DOHH2 (cell line): ENCODE measurements around the gene HPS3.

Source experiments
- H3F3A ChIP-seq: fragments of 200-600 bp; sonication (generic), shearing (Covaris generic); 2 replicates; pipeline ENCODE4 v1.6.0; 2016; ENCODE audit warnings: antibody characterized with exemption, mild to moderate bottlenecking; ENCODE audit not compliant: control insufficient read depth, insufficient read depth
- H3K27ac ChIP-seq: fragments of 200-600 bp; sonication (generic); 2 replicates; pipeline ENCODE4 v1.5.1; 2014; ENCODE audit warnings: low read depth, mild to moderate bottlenecking, low read length, moderate library complexity
- H3K27me3 ChIP-seq: fragments of 200-600 bp; sonication (generic); 2 replicates; pipeline ENCODE4 v1.6.1; 2014; ENCODE audit warnings: mild to moderate bottlenecking, low read length, mixed read lengths; ENCODE audit not compliant: control insufficient read depth
- H3K36me3 ChIP-seq: fragments of 200-600 bp; sonication (generic); 2 replicates; pipeline ENCODE4 v1.6.1; 2014; ENCODE audit warnings: mild to moderate bottlenecking, low read length, moderate library complexity, mixed read lengths; ENCODE audit not compliant: control insufficient read depth
- H3K4me1 ChIP-seq: fragments of 200-600 bp; sonication (generic); 2 replicates; pipeline ENCODE4 v1.6.1; 2014; ENCODE audit warnings: mild to moderate bottlenecking, low read length, mixed read lengths; ENCODE audit not compliant: control insufficient read depth
- H3K4me2 ChIP-seq: fragments of 200-600 bp; sonication (generic); 2 replicates; pipeline ENCODE4 v1.6.0; 2014; ENCODE audit warnings: mild to moderate bottlenecking, low read length, moderate library complexity
- H3K4me3 ChIP-seq: fragments of 200-600 bp; sonication (generic); 2 replicates; pipeline ENCODE4 v1.5.1; 2014; ENCODE audit warnings: mild to moderate bottlenecking, low read length, mixed read lengths
- H3K79me2 ChIP-seq: fragments of 200-600 bp; sonication (generic); 2 replicates; pipeline ENCODE4 v1.6.1; 2014; ENCODE audit warnings: mild to moderate bottlenecking, low read length, mixed read lengths; ENCODE audit not compliant: control insufficient read depth
- H3K9me2 ChIP-seq: fragments of 200-600 bp; sonication (generic); replicated peaks from 2 replicates; pipeline ENCODE4 v1.6.1; 2014; ENCODE audit warnings: mild to moderate bottlenecking, low read length, mixed read lengths; ENCODE audit not compliant: control insufficient read depth
- H3K9me3 ChIP-seq: fragments of 200-600 bp; sonication (generic); 2 replicates; pipeline ENCODE4 v1.6.1; 2014; ENCODE audit warnings: antibody characterized with exemption, low read length, mixed read lengths; ENCODE audit not compliant: control insufficient read depth, insufficient read depth
- H4K20me1 ChIP-seq: fragments of 200-600 bp; sonication (generic); 2 replicates; pipeline ENCODE4 v1.6.0; 2014; ENCODE audit warnings: low read depth, mild to moderate bottlenecking, antibody characterized with exemption, low read length, moderate library complexity; ENCODE audit not compliant: control insufficient read depth, insufficient read depth
- EZH2phosphoT487 ChIP-seq: fragments of 200-600 bp; sonication (generic); IDR thresholded peaks from 2 replicates; pipeline ENCODE4 v1.6.1; 2017; ENCODE audit warnings: borderline replicate concordance, mild to moderate bottlenecking, antibody characterized with exemption, low read length, moderate library complexity, mixed read lengths
- TF ChIP-seq, protein P1 (sequence below): fragments of 200-600 bp; sonication (generic); IDR thresholded peaks from one replicate; pipeline ENCODE4 v1.5.1; 2014; ENCODE audit warnings: antibody characterized with exemption, mild to moderate bottlenecking, low read depth, low read length; ENCODE audit not compliant: poor library complexity, severe bottlenecking

Gene HPS3

DNA sequence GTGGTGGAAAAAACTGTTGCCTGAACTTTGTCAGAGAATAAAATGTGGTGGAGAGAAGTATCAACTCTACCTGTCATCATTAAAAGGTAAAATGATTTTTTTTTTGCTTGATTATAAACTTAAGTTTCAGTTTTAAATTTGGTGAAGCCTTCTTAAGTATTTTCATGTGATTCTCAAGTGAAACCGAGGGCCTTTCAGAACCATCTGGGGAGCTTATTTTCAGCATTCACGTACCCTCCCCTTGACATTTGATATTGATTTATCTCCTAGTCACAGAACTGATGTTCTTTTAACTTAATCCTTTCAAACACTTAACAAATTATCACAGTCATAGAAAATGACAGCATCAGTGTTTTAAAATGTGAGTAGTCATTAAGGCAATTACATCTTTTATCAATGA, 38.5 kb downstream of the HPS3 start:
- Histone ChIP-seq H3K36me3 (peaks cover 58% of the 10 kb centered on the region), H3K79me2 (no peaks in the 10 kb centered on the region), H3F3A (no peaks in the 10 kb centered on the region), H4K20me1 (no peaks in the 10 kb centered on the region), H3K9me3 (no peaks in the 10 kb centered on the region), H3K4me3 (no peak overlapping the region), H3K9me2 (no peaks in the 10 kb centered on the region), H3K27me3 (no peaks in the 10 kb centered on the region), H3K27ac (no peak overlapping the region), H3K4me2 (no peak overlapping the region), H3K4me1 (peaks cover 4% of the 10 kb centered on the region)
- no peak for TF ChIP-seq EZH2phosphoT487
- TF ChIP-seq, protein P1, sequence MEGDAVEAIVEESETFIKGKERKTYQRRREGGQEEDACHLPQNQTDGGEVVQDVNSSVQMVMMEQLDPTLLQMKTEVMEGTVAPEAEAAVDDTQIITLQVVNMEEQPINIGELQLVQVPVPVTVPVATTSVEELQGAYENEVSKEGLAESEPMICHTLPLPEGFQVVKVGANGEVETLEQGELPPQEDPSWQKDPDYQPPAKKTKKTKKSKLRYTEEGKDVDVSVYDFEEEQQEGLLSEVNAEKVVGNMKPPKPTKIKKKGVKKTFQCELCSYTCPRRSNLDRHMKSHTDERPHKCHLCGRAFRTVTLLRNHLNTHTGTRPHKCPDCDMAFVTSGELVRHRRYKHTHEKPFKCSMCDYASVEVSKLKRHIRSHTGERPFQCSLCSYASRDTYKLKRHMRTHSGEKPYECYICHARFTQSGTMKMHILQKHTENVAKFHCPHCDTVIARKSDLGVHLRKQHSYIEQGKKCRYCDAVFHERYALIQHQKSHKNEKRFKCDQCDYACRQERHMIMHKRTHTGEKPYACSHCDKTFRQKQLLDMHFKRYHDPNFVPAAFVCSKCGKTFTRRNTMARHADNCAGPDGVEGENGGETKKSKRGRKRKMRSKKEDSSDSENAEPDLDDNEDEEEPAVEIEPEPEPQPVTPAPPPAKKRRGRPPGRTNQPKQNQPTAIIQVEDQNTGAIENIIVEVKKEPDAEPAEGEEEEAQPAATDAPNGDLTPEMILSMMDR: no peak

DNA sequence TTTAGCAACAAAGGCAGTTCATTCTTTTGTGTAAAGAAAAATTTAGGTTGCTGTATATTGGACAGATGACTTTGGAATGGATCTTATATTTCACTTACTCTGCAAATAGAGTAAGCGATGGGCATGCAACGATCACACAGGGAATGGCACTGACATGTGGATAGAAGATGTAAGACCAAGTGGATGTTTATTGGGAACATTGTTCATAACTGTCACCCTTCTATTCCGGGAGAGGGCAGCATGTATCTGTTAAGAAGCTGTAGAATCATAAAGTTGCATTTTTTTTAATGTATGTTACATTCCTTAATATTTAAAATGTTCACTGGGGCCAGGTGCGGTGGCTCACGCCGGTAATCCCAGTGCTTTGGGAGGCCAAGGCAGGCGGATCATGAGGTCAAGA, 41.2 kb downstream of the HPS3 start:
- Histone ChIP-seq H3K27ac (no peak overlapping the region), H4K20me1 (no peaks in the 10 kb centered on the region), H3K4me2 (no peak overlapping the region), H3K36me3 (peaks cover 46% of the 10 kb centered on the region), H3K79me2 (no peaks in the 10 kb centered on the region), H3K9me2 (no peaks in the 10 kb centered on the region), H3K9me3 (no peaks in the 10 kb centered on the region), H3F3A (no peaks in the 10 kb centered on the region), H3K4me3 (no peak overlapping the region), H3K4me1 (no peaks in the 10 kb centered on the region), H3K27me3 (no peaks in the 10 kb centered on the region)
- TF ChIP-seq EZH2phosphoT487: no peak

DNA sequence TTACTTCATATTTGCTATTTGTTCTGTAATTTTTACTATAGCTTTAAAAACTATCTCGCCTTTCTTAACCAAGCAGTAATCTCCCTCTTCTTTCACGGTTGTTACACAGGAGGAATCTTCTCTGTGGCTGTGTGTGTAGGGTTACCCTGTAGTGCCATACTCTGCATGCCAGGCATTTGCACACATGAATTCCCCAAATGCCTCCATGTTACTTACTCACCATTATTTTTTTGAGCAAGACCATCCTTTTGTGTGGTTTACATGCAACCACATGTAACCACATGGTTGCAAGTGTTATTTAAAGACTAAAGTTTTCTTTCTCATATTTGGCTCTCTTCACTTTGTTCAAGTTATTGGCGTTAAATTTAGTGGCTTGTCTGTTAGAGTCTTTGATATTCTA, 45.5 kb downstream of the HPS3 start:
- no peaks in the 10 kb centered on the region for H3K9me2 ChIP-seq
- H3K27me3 ChIP-seq: no peaks in the 10 kb centered on the region
- peaks cover 16% of the 10 kb centered on the region for H3K36me3 ChIP-seq
- no peak overlapping the region for H3K27ac ChIP-seq
- TF ChIP-seq, protein P1: no peak
- TF ChIP-seq EZH2phosphoT487: no peak
- no peak overlapping the region for H3K4me3 ChIP-seq
- H4K20me1 ChIP-seq: no peaks in the 10 kb centered on the region
- H3K9me3 ChIP-seq: no peaks in the 10 kb centered on the region
- H3K79me2 ChIP-seq: no peaks in the 10 kb centered on the region
- no peak overlapping the region for H3K4me2 ChIP-seq
- no peaks in the 10 kb centered on the region for H3F3A ChIP-seq
- no peaks in the 10 kb centered on the region for H3K4me1 ChIP-seq

DNA sequence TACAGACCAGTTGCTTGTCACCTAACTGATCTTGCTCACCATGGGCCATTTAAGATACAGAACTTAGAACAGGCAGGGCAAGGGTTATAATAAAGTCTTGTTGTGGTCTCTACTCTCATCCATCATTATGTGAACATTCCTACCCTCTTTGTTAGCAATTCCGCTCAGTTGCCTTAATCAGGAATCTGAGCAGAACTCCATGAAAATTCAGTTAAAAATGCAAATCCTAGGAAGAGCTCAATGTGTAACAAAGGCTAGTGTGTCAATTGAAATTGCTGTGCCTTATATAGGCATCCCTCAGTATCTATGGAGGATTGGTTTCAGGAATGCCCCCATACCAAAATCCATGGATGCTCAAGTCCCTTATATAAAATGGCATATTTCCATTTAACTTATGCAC, 47.7 kb downstream of the HPS3 start:
- no peaks in the 10 kb centered on the region for H3K9me3 ChIP-seq
- H3K27ac ChIP-seq: no peak overlapping the region

More for the DNA sequence above, 47.7 kb downstream of the HPS3 start:
- no peak for TF ChIP-seq EZH2phosphoT487
- TF ChIP-seq, protein P1: no peak
- Histone ChIP-seq H4K20me1 (no peaks in the 10 kb centered on the region), H3K36me3 (peaks cover 3% of the 10 kb centered on the region; the same call in 1 of the 2 replicates), H3F3A (no peaks in the 10 kb centered on the region), H3K4me3 (no peak overlapping the region), H3K79me2 (no peaks in the 10 kb centered on the region), H3K4me2 (no peak overlapping the region), H3K4me1 (no peaks in the 10 kb centered on the region), H3K9me2 (no peaks in the 10 kb centered on the region), H3K27me3 (no peaks in the 10 kb centered on the region)
